ENCODE data around the gene BAX. TPM values are rescaled to one million over a fixed set of nuclear protein-coding genes. Genes with fewer than 3 reads are reported as not detected.

Gene BAX
- total RNA-seq, 1 experiment from 2014 or later = 346 TPM

DNA sequence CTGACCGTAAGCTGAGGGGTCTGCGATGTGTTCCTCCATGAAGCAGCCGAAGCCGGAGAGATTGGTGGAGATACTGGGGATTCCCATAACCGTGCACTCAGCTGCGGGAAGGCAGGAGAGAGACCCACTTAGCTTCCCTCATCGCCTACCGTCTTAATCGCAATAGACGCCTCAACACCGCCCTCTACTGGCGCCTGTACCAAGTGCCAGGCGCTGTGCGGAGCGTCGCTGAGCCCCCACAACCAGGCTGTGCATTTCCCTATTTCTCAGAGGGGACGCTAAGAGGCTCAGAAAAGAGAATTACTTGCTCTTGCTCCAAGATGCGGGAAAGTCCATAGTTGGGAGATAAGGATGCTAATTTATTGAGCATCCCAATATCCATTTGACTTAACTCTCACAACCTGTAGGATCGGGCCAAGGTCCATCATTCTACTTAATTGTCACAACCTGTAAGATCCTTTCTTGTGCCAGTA lies 16.3 kb downstream of the BAX start:
- Mint-ChIP-seq H3K27ac (peak overlapping the region; percentile 80; the same call in 1 of the 2 replicates), H3K4me1 (peaks cover 15% of the 10 kb centered on the region), H3K27me3 (ENCODE audit: low read depth) (no peaks in the 10 kb centered on the region), H3K36me3 (peaks cover 57% of the 10 kb centered on the region), H3K4me3 (no peak overlapping the region), H3K9me3 (peaks cover 4% of the 10 kb centered on the region)
- ChIA-PET POLR2A (interaction anchor here (0.5 to 1.2 kb wide), 6 partner anchors 22 to 164 kb away, joined by 3 to 10 read pairs (median 4); partner anchors contain the start of genes GYS1, NUCB1 and RUVBL2), CTCF (interaction anchor here (0.6 to 2.6 kb wide), 74 partner anchors 9 to 469 kb away, joined by 3 to 60 read pairs (median 6); partner anchors contain the start of genes BAX, CA11, CGB2 and CGB7)
- DNase-seq (ENCODE audit: low spot score) = peak; percentile 91
- peak; percentile 84 for ATAC-seq
- TF ChIP-seq FOXP1 (CRISPR knock-in tag; IDR thresholded peaks at IDR 0.05; ENCODE audit: borderline replicate concordance) = peak; percentile 23; the same call in 1 of the 2 replicates
- no peak for TF ChIP-seq TP53 (CRISPR knock-in tag; IDR thresholded peaks at IDR 0.05)
- TF ChIP-seq ETV6 (CRISPR knock-in tag; IDR thresholded peaks at IDR 0.05) = no peak
- no peak for TF ChIP-seq ZNF512 (CRISPR knock-in tag; IDR thresholded peaks at IDR 0.05; ENCODE audit: borderline replicate concordance)
- TF ChIP-seq, protein P1, sequence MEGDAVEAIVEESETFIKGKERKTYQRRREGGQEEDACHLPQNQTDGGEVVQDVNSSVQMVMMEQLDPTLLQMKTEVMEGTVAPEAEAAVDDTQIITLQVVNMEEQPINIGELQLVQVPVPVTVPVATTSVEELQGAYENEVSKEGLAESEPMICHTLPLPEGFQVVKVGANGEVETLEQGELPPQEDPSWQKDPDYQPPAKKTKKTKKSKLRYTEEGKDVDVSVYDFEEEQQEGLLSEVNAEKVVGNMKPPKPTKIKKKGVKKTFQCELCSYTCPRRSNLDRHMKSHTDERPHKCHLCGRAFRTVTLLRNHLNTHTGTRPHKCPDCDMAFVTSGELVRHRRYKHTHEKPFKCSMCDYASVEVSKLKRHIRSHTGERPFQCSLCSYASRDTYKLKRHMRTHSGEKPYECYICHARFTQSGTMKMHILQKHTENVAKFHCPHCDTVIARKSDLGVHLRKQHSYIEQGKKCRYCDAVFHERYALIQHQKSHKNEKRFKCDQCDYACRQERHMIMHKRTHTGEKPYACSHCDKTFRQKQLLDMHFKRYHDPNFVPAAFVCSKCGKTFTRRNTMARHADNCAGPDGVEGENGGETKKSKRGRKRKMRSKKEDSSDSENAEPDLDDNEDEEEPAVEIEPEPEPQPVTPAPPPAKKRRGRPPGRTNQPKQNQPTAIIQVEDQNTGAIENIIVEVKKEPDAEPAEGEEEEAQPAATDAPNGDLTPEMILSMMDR (IDR thresholded peaks at IDR 0.05) = peak; percentile 85
- TF ChIP-seq KAT7 (CRISPR knock-in tag; IDR thresholded peaks at IDR 0.05; ENCODE audit: borderline replicate concordance) = no peak
- TF ChIP-seq, protein P2, sequence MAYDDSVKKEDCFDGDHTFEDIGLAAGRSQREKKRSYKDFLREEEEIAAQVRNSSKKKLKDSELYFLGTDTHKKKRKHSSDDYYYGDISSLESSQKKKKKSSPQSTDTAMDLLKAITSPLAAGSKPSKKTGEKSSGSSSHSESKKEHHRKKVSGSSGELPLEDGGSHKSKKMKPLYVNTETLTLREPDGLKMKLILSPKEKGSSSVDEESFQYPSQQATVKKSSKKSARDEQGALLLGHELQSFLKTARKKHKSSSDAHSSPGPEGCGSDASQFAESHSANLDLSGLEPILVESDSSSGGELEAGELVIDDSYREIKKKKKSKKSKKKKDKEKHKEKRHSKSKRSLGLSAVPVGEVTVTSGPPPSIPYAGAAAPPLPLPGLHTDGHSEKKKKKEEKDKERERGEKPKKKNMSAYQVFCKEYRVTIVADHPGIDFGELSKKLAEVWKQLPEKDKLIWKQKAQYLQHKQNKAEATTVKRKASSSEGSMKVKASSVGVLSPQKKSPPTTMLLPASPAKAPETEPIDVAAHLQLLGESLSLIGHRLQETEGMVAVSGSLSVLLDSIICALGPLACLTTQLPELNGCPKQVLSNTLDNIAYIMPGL (CRISPR knock-in tag; IDR thresholded peaks at IDR 0.05) = 0 out of 2 replicates have a peak, but pooled peaks have one; percentile 24
- TF ChIP-seq ZNF138 (CRISPR knock-in tag; conservative IDR thresholded peaks at IDR 0.05) = no peak
- TF ChIP-seq NR3C1 (CRISPR knock-in tag; conservative IDR thresholded peaks at IDR 0.05; ENCODE audit: low read depth) = no peak

DNA sequence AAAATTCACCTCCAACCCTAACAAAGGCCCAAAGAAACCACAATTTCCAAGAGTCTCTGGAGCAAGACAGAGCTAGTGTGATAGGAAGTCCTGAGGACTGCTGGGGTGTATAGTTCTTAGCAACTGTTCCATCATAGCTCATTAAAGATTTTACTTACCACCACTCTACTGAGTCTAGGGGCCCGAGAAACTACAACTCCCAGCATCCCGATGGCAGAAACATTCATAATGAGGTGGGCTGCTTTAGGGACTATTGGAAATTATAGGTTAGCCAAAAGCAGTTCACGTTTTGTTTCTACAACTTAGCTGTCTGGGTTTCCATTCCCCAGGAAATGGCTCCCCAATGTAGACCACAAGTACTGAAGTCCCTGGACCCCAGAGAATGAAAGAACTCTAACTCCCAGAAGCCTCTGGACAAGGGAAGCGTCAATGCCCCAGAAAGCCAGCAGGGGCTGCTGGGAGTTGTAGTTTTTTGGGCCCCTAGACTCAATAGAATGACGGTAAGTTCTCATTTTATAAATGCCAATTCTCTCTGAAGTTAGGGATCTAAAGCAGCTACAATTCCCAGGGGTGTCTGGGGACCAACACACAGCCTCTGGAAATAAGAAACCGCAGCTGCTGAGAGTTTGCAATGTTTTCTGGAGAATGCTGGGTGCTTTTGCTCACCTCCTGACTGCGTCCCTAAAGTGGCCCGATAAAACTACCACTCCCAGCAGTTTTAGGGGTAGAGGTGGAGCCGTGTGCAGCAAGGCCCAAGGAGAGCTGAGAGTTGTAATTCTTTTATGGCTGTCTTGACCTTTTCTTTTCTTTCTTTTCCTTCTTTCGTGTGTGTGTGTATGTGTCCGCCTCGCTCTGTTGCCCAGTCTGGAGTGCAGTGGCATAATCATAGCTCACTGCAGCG lies 21.5 kb downstream of the BAX start:
- Mint-ChIP-seq H3K36me3 (peaks cover 35% of the 10 kb centered on the region), H3K27ac (peak overlapping the region; percentile 48; the same call in 1 of the 2 replicates), H3K4me1 (no peaks in the 10 kb centered on the region), H3K9me3 (no peaks in the 10 kb centered on the region), H3K27me3 (ENCODE audit: low read depth) (no peaks in the 10 kb centered on the region), H3K4me3 (no peak overlapping the region)
- ATAC-seq (peak; percentile 90), DNase-seq (ENCODE audit: low spot score) (peak; percentile 72)
- TF ChIP-seq IRF2 (CRISPR knock-in tag; IDR thresholded peaks at IDR 0.05; ENCODE audit: borderline replicate concordance, low read depth) (no peak), ZNF121 (CRISPR knock-in tag; IDR thresholded peaks at IDR 0.05) (no peak), ZNF396 (CRISPR knock-in tag; IDR thresholded peaks at IDR 0.05; ENCODE audit: borderline replicate concordance) (no peak)
- TF ChIP-seq, protein P3, sequence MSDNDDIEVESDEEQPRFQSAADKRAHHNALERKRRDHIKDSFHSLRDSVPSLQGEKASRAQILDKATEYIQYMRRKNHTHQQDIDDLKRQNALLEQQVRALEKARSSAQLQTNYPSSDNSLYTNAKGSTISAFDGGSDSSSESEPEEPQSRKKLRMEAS (CRISPR knock-in tag; IDR thresholded peaks at IDR 0.05) = no peak
- POLR2A ChIA-PET = no interaction called here
- CTCF ChIA-PET = interaction anchor here (0.7 to 4.7 kb wide), 8 partner anchors 9 to 181 kb away, joined by 3 to 28 read pairs (median 4); partner anchors contain the start of genes GYS1 and RUVBL2

DNA sequence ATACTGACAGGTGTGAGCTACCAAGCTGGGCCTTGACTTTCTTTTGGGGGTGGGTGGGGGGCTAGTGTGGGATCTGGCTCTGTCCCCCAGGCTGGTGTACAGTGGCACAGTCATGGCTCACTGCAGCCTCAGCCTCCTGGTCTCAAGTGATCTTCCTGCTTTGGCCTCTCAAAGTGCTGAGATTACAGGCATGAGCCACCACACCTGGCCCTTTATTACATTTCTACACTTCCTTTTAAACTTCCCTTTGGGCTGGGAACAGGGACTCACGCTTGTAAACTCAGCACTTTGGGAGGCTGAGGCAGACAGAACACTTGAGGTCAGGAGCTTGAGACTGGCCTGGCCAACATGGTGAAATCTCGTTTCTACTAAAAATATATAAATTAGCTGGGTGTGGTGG lies 22.4 kb downstream of the BAX start:
- ChIA-PET POLR2A (no interaction called here), CTCF (interaction anchor here (1.0 to 4.7 kb wide), 5 partner anchors 16 to 169 kb away, joined by 3 to 28 read pairs (median 4); partner anchors contain the start of genes GYS1 and RUVBL2)
- Mint-ChIP-seq H3K4me3 (no peak overlapping the region), H3K27ac (no peak overlapping the region), H3K27me3 (ENCODE audit: low read depth) (no peaks in the 10 kb centered on the region), H3K9me3 (no peaks in the 10 kb centered on the region), H3K36me3 (peaks cover 42% of the 10 kb centered on the region), H3K4me1 (no peaks in the 10 kb centered on the region)
- ATAC-seq = no peak
- no peak for DNase-seq (ENCODE audit: low spot score)
- no peak for TF ChIP-seq TEAD1 (CRISPR knock-in tag; IDR thresholded peaks at IDR 0.05)
- TF ChIP-seq IRF1 (CRISPR knock-in tag; IDR thresholded peaks at IDR 0.05) = no peak
- TF ChIP-seq ZMAT4 (CRISPR knock-in tag; IDR thresholded peaks at IDR 0.05) = no peak
- TF ChIP-seq, protein P4, sequence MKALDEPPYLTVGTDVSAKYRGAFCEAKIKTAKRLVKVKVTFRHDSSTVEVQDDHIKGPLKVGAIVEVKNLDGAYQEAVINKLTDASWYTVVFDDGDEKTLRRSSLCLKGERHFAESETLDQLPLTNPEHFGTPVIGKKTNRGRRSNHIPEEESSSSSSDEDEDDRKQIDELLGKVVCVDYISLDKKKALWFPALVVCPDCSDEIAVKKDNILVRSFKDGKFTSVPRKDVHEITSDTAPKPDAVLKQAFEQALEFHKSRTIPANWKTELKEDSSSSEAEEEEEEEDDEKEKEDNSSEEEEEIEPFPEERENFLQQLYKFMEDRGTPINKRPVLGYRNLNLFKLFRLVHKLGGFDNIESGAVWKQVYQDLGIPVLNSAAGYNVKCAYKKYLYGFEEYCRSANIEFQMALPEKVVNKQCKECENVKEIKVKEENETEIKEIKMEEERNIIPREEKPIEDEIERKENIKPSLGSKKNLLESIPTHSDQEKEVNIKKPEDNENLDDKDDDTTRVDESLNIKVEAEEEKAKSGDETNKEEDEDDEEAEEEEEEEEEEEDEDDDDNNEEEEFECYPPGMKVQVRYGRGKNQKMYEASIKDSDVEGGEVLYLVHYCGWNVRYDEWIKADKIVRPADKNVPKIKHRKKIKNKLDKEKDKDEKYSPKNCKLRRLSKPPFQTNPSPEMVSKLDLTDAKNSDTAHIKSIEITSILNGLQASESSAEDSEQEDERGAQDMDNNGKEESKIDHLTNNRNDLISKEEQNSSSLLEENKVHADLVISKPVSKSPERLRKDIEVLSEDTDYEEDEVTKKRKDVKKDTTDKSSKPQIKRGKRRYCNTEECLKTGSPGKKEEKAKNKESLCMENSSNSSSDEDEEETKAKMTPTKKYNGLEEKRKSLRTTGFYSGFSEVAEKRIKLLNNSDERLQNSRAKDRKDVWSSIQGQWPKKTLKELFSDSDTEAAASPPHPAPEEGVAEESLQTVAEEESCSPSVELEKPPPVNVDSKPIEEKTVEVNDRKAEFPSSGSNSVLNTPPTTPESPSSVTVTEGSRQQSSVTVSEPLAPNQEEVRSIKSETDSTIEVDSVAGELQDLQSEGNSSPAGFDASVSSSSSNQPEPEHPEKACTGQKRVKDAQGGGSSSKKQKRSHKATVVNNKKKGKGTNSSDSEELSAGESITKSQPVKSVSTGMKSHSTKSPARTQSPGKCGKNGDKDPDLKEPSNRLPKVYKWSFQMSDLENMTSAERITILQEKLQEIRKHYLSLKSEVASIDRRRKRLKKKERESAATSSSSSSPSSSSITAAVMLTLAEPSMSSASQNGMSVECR (CRISPR knock-in tag; IDR thresholded peaks at IDR 0.05; ENCODE audit: borderline replicate concordance) = no peak
